ENCODE results near the gene HRAS.

Gene HRAS

DNA sequence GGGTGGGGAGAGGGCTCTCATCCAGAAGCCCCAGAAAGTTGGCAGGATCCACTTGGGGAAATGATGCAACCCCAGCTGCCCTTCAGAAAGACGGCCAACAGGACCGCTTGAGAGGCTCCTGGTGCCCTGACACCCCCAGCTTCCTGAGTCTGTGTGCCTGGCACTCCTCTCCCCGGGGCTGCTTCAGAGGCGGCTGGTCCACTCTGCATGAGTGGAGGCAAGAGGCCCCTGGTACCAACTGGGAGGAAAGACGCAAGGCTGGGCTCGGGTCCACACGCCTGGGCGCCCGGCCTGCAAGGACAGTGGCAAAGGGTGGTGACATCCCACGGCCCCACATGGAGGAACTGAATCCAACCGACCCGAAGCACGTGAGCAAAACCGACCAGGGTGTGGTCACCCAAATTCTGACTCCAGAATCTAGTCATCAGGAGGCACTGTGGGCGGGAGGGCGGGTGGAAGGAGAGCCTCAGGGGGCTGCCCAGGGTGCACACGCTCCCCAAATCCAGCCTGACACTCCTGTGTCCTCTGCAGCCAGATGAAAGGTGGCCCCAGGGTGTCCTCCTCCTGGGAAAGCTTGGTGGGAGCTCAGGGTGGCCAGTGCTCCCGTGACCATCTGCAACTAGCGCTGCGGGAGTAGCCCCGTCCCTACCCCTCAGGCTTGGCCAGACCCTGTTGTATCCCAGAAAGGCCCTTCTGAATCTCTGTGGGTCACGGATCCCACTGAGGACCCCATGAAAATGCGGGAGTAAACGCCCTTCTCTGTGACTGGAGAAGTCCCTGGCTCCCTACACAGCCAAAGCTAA, 32.0 kb downstream of the HRAS start:
- Mint-ChIP-seq H3K4me1 (peaks cover 9% of the 10 kb centered on the region), H3K27ac (ENCODE audit: low read depth) (no peak overlapping the region), H3K27me3 (no peaks in the 10 kb centered on the region), H3K36me3 (ENCODE audit: insufficient read depth) (peaks cover 29% of the 10 kb centered on the region), H3K9me3 (no peaks in the 10 kb centered on the region), H3K4me3 (no peak overlapping the region)
- no peak for DNase-seq (ENCODE audit: low spot score in 2 of 2)
- ATAC-seq (replicated peaks; ENCODE audit: extremely low read depth, poor library complexity, severe bottlenecking), result no peak

DNA sequence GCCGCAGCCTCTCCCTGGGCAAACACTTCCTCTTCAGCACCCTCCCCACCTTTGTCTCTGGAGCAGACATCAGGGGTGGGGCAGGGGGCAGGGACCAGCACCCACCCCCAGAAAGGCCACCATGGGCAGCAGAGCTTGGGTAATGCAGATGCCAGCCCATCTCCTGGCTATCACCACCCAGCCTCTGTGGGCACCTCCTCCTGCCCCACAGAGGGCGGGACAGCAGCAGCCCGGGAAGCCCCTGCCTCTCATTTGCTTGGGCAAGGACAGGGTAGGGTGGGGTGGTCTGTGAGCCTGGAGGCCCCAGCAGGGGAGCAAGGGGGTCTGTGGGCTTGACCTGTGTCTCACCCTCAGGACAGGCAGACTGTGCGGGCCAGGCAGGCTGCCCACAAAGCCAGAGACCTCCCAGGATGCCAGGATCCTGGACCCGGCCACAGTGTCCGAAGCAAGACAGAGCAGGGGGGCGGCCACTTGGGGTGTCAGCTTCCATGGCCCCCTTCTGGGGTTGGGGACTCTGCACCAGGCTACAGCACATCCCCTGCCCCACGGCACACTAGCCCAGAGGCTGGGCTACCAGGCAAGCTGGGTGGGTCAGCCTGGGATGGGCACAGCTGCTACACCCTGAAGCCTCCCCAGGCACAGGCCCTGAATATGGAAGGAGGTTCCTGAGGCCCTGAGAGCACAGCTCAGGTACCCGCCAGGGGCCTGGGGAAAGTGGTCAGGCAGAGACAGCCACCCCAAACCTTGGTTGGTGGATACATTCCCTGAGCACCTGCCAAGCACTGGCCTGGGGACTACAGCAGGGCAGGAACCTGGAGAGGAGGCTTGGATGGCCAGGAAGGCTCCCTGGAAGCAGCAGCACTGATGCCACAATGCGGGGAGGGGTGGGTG, 32.8 kb downstream of the HRAS start:
- Mint-ChIP-seq H3K36me3 (ENCODE audit: insufficient read depth) (peaks cover 29% of the 10 kb centered on the region), H3K4me3 (no peak overlapping the region), H3K27me3 (no peaks in the 10 kb centered on the region), H3K27ac (ENCODE audit: low read depth) (no peak overlapping the region), H3K9me3 (no peaks in the 10 kb centered on the region), H3K4me1 (peaks cover 12% of the 10 kb centered on the region)
- no peak for DNase-seq (ENCODE audit: low spot score in 2 of 2)
- no peak for ATAC-seq (replicated peaks; ENCODE audit: extremely low read depth, poor library complexity, severe bottlenecking)

DNA sequence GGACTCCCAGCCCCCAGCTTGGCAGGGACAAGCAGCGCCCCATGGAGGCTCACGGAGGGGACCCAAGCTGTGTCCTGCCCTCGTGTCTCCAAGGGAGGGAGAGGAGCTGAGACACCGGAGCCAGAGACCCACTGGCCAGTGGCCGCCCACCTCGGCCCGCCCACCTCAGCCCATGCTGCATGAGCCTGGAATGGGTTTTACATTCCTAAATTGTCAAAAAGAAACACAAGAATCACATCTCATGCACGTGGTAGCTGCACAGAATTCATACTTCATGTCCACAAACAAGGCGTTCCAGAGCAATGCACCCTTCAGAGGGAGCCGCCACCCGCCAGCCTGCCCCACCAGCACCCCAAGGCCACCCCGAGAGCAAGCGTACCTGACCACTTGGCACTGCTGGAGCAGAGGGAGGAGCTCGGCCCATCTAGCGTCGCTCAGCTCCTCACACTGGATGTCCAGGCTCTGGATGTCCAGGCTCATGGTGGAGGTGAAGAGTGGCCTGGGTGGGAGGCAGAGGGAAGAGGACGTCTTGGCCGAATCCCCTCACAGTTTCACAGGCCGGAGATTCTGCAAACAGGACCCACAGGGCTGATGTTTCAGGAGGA, 33.6 kb downstream of the HRAS start:
- ATAC-seq (replicated peaks; ENCODE audit: extremely low read depth, poor library complexity, severe bottlenecking) (no peak), DNase-seq (ENCODE audit: low spot score in 2 of 2) (no peak)
- Mint-ChIP-seq H3K4me3 (no peak overlapping the region), H3K4me1 (peaks cover 13% of the 10 kb centered on the region), H3K9me3 (no peaks in the 10 kb centered on the region), H3K27ac (ENCODE audit: low read depth) (peak overlapping the region; percentile 38), H3K36me3 (ENCODE audit: insufficient read depth) (peaks cover 28% of the 10 kb centered on the region), H3K27me3 (no peaks in the 10 kb centered on the region)

DNA sequence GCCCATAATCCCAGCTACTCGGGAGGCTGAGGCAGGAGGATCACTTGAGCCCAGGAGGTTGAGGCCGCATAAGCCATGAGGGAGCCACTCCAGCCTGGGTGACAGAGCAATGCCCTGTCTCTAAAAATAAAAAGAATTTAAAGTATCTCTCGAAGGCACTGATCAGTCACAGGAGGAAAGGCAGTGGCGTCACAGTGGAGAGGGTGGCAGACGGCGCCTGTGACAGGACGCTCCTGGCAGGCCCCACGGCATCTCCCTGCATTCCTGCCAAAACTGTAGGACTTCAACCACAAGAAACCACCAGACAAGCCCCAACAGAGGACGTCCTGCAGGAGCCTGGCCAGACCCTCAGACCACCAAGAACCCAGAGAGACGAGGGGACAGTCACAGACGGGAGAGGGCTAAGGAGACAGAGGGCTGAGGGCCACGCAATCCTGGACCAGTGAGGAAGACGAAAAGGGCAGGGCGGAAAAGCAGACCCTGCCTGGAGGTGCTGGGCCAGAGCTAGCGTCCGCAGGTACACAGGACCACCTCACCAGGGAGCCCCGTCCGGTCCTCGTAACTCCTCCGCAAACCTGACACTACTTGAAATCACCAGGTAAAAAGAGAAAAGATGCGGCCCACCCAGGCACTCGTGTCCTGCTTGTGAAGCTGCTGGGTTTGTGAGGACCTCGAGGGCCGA, 34.2 kb downstream of the HRAS start:
- H3K27ac Mint-ChIP-seq (ENCODE audit: low read depth), result peak overlapping the region; percentile 38
- H3K36me3 Mint-ChIP-seq (ENCODE audit: insufficient read depth), result peaks cover 21% of the 10 kb centered on the region
- no peak for DNase-seq (ENCODE audit: low spot score in 2 of 2)
- H3K4me3 Mint-ChIP-seq, result no peak overlapping the region
- H3K4me1 Mint-ChIP-seq, result peaks cover 7% of the 10 kb centered on the region
- H3K27me3 Mint-ChIP-seq, result no peaks in the 10 kb centered on the region
- no peaks in the 10 kb centered on the region for H3K9me3 Mint-ChIP-seq
- ATAC-seq (replicated peaks; ENCODE audit: extremely low read depth, poor library complexity, severe bottlenecking), result no peak

DNA sequence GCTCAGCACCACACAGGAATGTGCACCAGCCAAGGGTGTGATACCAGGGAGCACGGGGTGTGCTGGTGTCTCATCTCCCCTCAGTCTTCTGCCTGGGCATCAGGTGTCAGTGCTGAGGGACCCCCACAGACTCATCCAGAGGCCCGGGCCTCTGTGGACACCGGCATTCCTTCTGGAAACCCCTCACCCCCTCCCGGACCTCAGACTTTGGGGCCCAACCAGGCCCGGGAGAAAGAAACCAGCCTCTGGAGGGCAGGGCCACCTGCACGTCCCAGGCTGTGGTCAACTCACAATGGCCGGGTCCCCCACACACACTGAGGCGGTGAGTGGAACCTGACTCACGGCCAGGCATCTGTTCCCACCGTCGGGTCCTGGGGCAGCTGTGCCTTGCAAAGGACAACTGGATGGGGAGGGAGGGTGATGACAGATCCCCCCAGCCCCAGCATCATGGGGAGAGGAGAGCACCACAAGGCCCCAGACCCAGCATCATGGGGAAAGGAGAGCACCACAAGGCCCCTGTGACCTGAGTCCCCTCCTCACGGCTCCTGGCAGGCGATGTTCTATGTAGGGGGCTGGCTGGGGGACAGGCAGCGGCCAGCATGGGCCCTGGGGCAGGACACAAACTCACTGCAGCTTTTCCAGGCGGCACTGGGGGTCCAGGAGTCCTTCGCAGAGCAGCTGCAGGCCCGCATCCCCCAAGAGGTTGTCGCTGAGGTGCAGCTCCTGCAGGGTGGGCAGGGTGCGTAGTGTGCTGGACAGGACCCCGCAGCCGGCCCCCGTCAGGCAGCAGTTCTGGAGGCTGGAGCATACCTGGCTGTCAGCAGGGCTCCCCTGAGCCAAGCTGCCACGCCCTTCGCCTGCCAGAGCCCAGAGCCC, 35.9 kb downstream of the HRAS start:
- Mint-ChIP-seq H3K36me3 (ENCODE audit: insufficient read depth) (peaks cover 19% of the 10 kb centered on the region), H3K27ac (ENCODE audit: low read depth) (peak overlapping the region; percentile 73), H3K9me3 (no peaks in the 10 kb centered on the region), H3K27me3 (no peaks in the 10 kb centered on the region), H3K4me3 (no peak overlapping the region), H3K4me1 (peaks cover 5% of the 10 kb centered on the region)
- DNase-seq (ENCODE audit: low spot score in 2 of 2) (no peak), ATAC-seq (replicated peaks; ENCODE audit: extremely low read depth, poor library complexity, severe bottlenecking) (no peak)

DNA sequence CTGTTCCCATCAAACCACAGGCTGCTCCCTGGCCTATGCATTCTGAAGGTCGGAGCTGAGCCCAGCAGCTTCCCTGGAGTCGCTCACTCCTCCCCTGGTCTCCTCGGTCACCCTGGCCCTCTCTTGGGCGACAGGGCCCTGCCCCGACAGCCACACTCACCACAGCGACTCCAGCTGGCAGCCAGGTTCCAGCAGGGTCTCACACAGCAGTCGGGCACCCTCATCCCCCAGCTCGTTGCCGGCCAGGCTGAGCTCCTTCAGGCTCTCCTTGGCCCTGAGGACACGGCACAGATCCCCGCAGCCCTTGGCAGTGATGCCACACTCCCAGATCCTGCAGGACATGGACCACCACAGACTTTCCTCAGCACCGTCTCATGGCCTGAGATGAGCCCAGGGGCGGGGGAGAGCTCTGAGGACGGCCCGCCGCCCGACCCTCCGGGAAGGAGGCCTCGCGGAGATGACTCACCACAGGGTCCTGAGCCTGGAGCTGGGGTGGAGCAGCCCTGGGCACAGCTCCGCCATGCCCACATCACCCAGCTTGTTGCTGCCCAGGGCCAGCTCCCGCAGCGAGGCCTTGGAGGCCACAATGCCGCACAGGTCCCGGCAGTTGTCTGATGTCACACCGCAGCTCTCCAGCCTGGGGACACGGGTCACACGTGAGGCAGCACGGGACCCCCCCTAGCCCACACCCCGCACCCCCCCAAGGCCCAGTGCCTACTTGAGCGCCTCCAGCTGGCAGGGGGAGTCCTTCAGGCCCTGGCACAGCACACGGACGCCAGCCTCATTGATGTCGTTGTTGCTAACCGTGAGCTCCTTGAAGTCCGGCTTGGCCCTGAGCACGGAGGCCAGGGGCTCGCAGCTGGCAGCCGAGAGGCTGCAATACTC, 36.8 kb downstream of the HRAS start:
- Mint-ChIP-seq H3K4me1 (peaks cover 5% of the 10 kb centered on the region), H3K36me3 (ENCODE audit: insufficient read depth) (peaks cover 24% of the 10 kb centered on the region), H3K4me3 (no peak overlapping the region), H3K9me3 (no peaks in the 10 kb centered on the region), H3K27me3 (no peaks in the 10 kb centered on the region), H3K27ac (ENCODE audit: low read depth) (peak overlapping the region; percentile 73)
- ATAC-seq (replicated peaks; ENCODE audit: extremely low read depth, poor library complexity, severe bottlenecking), result no peak
- DNase-seq (ENCODE audit: low spot score in 2 of 2), result no peak

DNA sequence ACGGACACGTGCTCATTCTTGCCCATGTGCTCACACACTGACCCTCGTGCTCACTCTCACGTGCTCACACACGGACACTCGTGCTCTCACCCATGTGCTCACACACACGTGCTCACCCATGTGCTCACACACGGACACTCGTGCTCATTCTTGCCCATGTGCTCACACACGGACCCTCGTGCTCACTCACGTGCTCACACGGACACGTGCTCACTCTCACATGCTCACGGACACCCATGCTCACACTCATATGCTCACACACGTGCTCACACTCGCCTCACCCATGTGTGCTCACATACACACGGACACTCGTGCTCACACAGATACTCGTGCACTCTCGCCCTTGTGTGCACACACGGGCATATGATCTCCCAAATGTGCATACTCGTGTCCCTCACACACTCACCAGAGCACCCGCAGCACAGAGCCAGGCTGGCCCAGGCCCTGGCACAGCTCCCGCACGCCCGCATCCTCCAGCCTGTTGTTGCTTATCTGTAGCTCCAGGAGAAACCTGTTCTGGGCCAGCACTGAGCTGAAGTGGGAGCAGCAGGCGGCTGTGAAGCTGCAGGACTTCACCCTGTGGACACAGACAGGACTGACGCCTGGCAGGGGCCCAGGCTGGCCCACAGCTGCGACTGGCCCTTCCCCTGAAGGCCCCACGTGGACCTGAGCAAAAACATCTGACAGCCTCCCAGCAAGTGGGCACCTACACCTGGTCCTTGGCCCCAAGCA, 37.6 kb downstream of the HRAS start:
- H3K36me3 Mint-ChIP-seq (ENCODE audit: insufficient read depth), result peaks cover 28% of the 10 kb centered on the region
- no peak for DNase-seq (ENCODE audit: low spot score in 2 of 2)
- H3K4me1 Mint-ChIP-seq, result peaks cover 5% of the 10 kb centered on the region
- H3K9me3 Mint-ChIP-seq, result no peaks in the 10 kb centered on the region
- no peak for ATAC-seq (replicated peaks; ENCODE audit: extremely low read depth, poor library complexity, severe bottlenecking)
- no peak overlapping the region for H3K4me3 Mint-ChIP-seq
- peak overlapping the region; percentile 73 for H3K27ac Mint-ChIP-seq (ENCODE audit: low read depth)
- no peaks in the 10 kb centered on the region for H3K27me3 Mint-ChIP-seq

DNA sequence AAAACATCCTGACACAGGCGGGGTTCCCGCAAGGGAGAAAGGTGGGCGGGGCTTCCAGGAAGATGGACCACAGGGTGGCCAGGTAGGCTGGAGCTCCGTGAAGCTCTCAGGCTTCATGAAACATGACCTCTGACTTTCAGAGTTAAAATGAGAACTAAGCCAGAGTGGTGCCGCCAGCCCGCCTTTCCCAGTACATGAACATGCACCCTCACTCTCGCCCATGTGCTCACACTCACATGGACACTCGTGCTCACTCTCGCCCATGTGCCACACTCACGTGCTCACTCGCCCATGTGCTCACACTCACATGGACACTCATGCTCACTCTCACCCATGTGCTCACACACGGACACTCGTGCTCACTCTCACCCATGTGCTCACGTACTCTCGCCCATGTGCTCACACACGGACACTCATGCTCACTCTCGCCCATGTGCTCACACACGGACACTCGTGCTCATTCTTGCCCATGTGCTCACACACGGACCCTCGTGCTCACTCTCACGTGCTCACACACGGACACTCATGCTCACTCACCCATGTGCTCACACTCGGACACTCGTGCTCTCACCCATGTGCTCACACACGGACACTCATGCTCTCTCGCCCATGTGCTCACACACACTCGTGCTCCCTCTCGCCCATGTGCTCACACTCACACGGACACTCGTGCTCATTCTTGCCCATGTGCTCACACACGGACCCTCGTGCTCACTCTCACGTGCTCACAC, 38.4 kb downstream of the HRAS start:
- Mint-ChIP-seq H3K27ac (ENCODE audit: low read depth) (peak overlapping the region; percentile 73), H3K36me3 (ENCODE audit: insufficient read depth) (peaks cover 28% of the 10 kb centered on the region), H3K9me3 (no peaks in the 10 kb centered on the region), H3K4me1 (peaks cover 5% of the 10 kb centered on the region), H3K4me3 (no peak overlapping the region), H3K27me3 (no peaks in the 10 kb centered on the region)
- DNase-seq (ENCODE audit: low spot score in 2 of 2) (no peak), ATAC-seq (replicated peaks; ENCODE audit: extremely low read depth, poor library complexity, severe bottlenecking) (no peak)

DNA sequence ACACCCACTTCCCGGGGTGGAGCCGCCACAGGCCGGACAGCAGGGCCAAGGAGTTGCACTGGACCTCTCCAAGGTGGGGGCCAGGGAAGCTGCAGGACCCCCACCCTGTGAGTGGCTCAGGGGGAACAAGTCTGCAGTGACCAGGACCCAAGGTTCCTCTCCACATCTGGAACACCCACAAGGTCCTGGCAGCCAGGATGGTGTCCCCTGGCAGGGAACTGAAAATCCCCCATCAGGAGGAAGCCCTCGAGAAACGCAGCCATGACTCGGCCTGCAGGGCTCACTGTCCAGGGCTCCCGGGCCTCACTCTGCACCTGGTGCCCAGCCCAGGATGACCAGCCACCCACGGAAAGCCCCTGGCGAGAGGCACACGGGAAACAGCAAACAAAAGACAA, 39.8 kb downstream of the HRAS start:
- no peaks in the 10 kb centered on the region for H3K9me3 Mint-ChIP-seq
- H3K27ac Mint-ChIP-seq (ENCODE audit: low read depth), result no peak overlapping the region
- H3K4me3 Mint-ChIP-seq, result no peak overlapping the region
- DNase-seq (ENCODE audit: low spot score in 2 of 2) (no peak), ATAC-seq (replicated peaks; ENCODE audit: extremely low read depth, poor library complexity, severe bottlenecking) (no peak)
- H3K27me3 Mint-ChIP-seq, result no peaks in the 10 kb centered on the region
- H3K36me3 Mint-ChIP-seq (ENCODE audit: insufficient read depth), result peaks cover 30% of the 10 kb centered on the region
- H3K4me1 Mint-ChIP-seq, result peaks cover 5% of the 10 kb centered on the region

DNA sequence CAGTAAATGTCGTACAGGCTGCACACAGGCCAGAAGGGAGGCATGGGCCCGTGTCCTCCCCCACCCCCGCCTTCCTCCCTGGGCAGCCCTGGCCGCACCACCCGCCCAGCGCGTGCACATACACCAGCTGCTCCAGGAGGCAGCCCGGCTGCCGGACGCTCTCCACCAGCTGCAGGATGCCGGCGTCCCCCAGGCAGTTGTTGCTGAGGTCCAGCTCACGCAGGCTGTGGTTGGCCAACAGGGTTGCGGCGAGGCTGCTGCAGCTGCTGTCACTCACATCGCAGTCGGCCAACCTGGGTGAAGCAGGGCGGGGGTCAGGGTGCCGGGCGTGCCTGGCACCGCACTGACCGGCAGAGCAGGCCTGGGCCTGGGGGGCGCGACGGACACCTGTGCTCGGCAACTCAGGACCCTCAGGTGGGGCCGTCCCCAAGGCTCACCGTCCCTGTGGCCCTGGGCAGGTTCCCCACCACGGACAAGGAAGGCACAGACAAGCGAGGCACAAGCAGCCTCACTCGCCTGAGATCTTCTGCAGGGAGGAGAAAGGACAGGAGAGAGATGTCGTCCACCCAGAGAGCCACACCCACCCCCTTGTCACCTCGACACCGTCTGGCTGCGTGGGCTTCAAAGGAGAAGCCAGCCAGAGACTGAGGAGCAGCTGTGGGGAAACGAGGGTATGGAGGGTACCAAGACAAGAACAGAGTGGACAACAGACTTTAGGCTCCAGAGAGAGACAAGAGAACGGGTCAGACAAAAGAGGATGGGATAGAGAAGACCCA, 40.4 kb downstream of the HRAS start:
- peaks cover 5% of the 10 kb centered on the region for H3K4me1 Mint-ChIP-seq
- DNase-seq (ENCODE audit: low spot score in 2 of 2) (no peak), ATAC-seq (replicated peaks; ENCODE audit: extremely low read depth, poor library complexity, severe bottlenecking) (no peak)
- H3K27ac Mint-ChIP-seq (ENCODE audit: low read depth), result no peak overlapping the region
- no peak overlapping the region for H3K4me3 Mint-ChIP-seq
- no peaks in the 10 kb centered on the region for H3K27me3 Mint-ChIP-seq
- H3K36me3 Mint-ChIP-seq (ENCODE audit: insufficient read depth), result peaks cover 28% of the 10 kb centered on the region
- H3K9me3 Mint-ChIP-seq, result no peaks in the 10 kb centered on the region
